ENCODE data around the gene MYCBP2. TPM values are rescaled to one million over a fixed set of nuclear protein-coding genes. Genes with fewer than 3 reads are reported as not detected.

Gene MYCBP2
- total and polyA plus RNA-seq, 4 donors, result 23.2 to 130 (median 57.9) TPM

DNA sequence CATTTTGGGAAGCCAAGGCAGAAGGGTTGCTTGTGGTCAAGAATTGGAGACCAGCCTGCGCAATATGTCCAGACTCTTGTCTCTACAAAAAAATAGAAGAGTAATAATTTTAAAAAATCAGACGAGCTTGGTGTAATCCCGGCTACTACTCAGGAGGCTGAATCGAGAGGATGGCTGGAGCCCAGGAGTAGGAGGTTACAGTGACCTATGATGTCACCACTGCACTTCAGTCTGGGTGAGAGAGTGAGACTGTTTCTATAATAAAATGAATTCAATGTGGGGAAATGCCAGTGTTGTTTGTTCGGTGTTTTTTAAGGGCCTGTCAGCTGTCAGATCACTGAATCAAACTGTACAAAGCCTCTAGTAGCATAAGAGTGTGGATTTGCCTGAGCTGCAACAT, 298.7 kb downstream of the MYCBP2 start:
- no peaks in the 10 kb centered on the region for H3K9me3 ChIP-seq (ENCODE audit: control insufficient read depth in 4 of 4, insufficient read depth in 3 of 4, low read length in 3 of 4)
- TF ChIP-seq, protein P1, sequence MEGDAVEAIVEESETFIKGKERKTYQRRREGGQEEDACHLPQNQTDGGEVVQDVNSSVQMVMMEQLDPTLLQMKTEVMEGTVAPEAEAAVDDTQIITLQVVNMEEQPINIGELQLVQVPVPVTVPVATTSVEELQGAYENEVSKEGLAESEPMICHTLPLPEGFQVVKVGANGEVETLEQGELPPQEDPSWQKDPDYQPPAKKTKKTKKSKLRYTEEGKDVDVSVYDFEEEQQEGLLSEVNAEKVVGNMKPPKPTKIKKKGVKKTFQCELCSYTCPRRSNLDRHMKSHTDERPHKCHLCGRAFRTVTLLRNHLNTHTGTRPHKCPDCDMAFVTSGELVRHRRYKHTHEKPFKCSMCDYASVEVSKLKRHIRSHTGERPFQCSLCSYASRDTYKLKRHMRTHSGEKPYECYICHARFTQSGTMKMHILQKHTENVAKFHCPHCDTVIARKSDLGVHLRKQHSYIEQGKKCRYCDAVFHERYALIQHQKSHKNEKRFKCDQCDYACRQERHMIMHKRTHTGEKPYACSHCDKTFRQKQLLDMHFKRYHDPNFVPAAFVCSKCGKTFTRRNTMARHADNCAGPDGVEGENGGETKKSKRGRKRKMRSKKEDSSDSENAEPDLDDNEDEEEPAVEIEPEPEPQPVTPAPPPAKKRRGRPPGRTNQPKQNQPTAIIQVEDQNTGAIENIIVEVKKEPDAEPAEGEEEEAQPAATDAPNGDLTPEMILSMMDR (IDR thresholded peaks at IDR 0.05; ENCODE audit: control extremely low read depth, extremely low read depth), result no peak
- H3K4me3 ChIP-seq, result no peak overlapping the region
- H3K27me3 ChIP-seq (ENCODE audit: control insufficient read depth in 3 of 3, insufficient read depth in 3 of 3, low read length in 2 of 3), result no peaks in the 10 kb centered on the region
- WGBS, 2 donors, result 60 to 84% methylated on average over 5 of the region's 5 CpGs
- DNase-seq, result peak; percentile 21 to 60 (median 37)
- H3K36me3 ChIP-seq (ENCODE audit: control insufficient read depth in 4 of 4, insufficient read depth in 4 of 4, low read length in 4 of 4), result no peaks in the 10 kb centered on the region
- peaks cover 0 to 31% (median 9%) of the 10 kb centered on the region in 5 donors for H3K4me1 ChIP-seq (ENCODE audit: control insufficient read depth in 5 of 5, insufficient read depth in 5 of 5, low read length in 5 of 5)
- H3K27ac ChIP-seq (ENCODE audit: low read depth in 1 of 2, low read length in 1 of 2), result peak overlapping the region; percentile 27 to 61
- no peak for ATAC-seq (ENCODE audit: insufficient read depth, low FRiP score)
- H3K9ac ChIP-seq (ENCODE audit: insufficient read depth in 1 of 2, low read length in 2 of 2), result peak overlapping the region in 1 of 2 donors; percentile 88

DNA sequence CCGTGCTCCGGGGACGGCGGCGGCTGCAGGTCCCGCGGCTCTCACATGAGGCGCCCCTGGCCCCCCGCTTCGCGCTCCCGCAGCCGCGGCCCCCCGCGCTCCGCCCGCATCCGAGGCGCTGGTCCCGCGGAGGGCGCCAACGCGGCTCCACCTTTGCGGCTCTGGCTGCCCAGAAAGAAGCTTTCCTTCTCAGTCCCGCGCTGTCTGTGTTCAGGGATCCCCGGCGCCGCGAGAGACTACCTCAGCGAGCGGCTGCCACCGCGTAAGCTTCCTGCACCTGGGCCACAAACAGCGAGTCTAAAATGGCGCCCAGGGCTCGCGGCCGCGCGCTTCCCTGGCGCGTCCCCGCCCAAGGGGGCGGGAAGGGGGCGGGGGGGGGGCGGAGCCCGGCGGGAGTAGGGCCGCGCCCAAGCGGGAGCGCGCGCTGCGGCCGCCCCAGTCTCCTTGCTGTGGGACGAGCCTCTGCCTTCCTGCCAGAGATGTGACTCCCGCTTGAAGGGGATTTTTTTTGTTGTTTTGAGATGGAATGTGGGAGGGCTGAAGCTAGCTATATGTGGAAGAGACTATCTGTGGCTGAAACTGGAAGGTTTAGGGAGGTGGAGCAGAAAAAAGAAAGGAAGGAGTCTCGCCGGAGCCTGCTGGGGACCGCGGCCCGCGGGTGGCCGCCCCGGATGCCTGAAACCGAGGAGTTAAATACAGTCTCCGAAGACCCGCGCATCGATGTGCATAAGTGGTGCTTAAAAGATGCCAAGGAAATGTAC, 299.9 kb downstream of the MYCBP2 start, which contains the start of gene FBXL3:
Gene FBXL3, minus strand, starts transcription at position 299 of the 761 bp plus-strand sequence. CDS start 5,299 bp downstream, outside the sequence.
- TF ChIP-seq, protein P1 (IDR thresholded peaks at IDR 0.05; ENCODE audit: control extremely low read depth, extremely low read depth), result no peak
- DNase-seq (peak; percentile 94 to 96 (median 94)), ATAC-seq (ENCODE audit: insufficient read depth, low FRiP score) (peak; percentile 86)
- 0% methylated on average over 52 to 74 of the region's 74 CpGs for WGBS, 2 donors
- Histone ChIP-seq H3K4me3 (peak within 1 kb of the TSS; percentile 86), H3K9me3 (ENCODE audit: control insufficient read depth in 4 of 4, insufficient read depth in 3 of 4, low read length in 3 of 4) (no peaks in the 10 kb centered on the region), H3K27ac (ENCODE audit: low read depth in 1 of 2, low read length in 1 of 2) (peak within 1 kb of the TSS; percentile 98 to 99), H3K27me3 (ENCODE audit: control insufficient read depth in 3 of 3, insufficient read depth in 3 of 3, low read length in 2 of 3) (no peaks in the 10 kb centered on the region), H3K9ac (ENCODE audit: insufficient read depth in 1 of 2, low read length in 2 of 2) (peak within 1 kb of the TSS; percentile 75 to 88), H3K36me3 (ENCODE audit: control insufficient read depth in 4 of 4, insufficient read depth in 4 of 4, low read length in 4 of 4) (no peaks in the 10 kb centered on the region), H3K4me1 (ENCODE audit: control insufficient read depth in 5 of 5, insufficient read depth in 5 of 5, low read length in 5 of 5) (peaks cover 3 to 41% (median 12%) of the 10 kb centered on the region in 5 donors)

DNA sequence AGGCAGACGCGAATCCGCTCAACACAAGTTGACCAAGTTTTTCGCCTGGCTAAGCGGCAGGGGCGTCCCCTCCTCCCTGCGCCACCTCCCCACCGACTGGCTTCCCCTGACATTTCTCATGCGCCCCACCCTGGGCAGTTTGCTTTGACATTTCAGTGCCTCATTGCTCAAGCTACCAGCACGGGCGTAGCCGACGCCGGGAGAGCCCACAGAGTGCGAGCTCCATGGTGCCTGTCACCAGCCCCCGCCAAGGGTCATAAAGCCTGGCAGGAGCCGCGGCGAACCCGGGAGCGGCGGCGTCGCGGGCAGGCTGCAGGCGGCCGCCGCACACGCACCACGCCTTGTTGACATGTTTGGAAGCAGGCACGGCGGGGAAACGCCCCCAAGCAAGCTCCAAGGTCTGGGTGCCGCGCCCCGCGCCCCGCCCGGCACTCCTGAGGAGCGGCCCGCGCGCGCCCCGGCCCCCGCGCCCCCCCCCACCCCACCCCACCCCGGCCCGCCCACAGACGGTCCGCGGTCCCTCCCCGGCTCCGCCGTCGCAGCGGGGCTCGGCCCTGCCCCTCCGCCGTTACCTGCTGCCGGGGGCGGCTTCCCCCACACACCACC, 300.5 kb downstream of the MYCBP2 start:
- Histone ChIP-seq H3K4me3 (peak overlapping the region; percentile 86), H3K27me3 (ENCODE audit: control insufficient read depth in 3 of 3, insufficient read depth in 3 of 3, low read length in 2 of 3) (no peaks in the 10 kb centered on the region), H3K36me3 (ENCODE audit: control insufficient read depth in 4 of 4, insufficient read depth in 4 of 4, low read length in 4 of 4) (peaks cover 0 to 3% (median 1%) of the 10 kb centered on the region in 4 donors), H3K9me3 (ENCODE audit: control insufficient read depth in 4 of 4, insufficient read depth in 3 of 4, low read length in 3 of 4) (no peaks in the 10 kb centered on the region), H3K27ac (ENCODE audit: low read depth in 1 of 2, low read length in 1 of 2) (peak overlapping the region; percentile 98 to 99), H3K9ac (ENCODE audit: insufficient read depth in 1 of 2, low read length in 2 of 2) (peak overlapping the region; percentile 64 to 75), H3K4me1 (ENCODE audit: control insufficient read depth in 5 of 5, insufficient read depth in 5 of 5, low read length in 5 of 5) (peaks cover 3 to 46% (median 15%) of the 10 kb centered on the region in 5 donors)
- TF ChIP-seq, protein P1 (IDR thresholded peaks at IDR 0.05; ENCODE audit: control extremely low read depth, extremely low read depth), result no peak
- WGBS, 2 donors, result 0 to 1% methylated on average over 38 to 54 of the region's 62 CpGs
- DNase-seq (peak; percentile 68 to 79 (median 75)), ATAC-seq (ENCODE audit: insufficient read depth, low FRiP score) (peak; percentile 87)

Data from lung (tissue), 12 donors.